ENCODE data around the gene OSBPL10. TPM values are rescaled to one million over a fixed set of nuclear protein-coding genes. Genes with fewer than 3 reads are reported as not detected.
A peak's percentile ranks its signal among the peaks of the same experiment; 100 is the strongest.

Gene OSBPL10
- total and polyA plus RNA-seq, 4 donors: 3.9 to 33.0 (median 13.1) TPM

DNA sequence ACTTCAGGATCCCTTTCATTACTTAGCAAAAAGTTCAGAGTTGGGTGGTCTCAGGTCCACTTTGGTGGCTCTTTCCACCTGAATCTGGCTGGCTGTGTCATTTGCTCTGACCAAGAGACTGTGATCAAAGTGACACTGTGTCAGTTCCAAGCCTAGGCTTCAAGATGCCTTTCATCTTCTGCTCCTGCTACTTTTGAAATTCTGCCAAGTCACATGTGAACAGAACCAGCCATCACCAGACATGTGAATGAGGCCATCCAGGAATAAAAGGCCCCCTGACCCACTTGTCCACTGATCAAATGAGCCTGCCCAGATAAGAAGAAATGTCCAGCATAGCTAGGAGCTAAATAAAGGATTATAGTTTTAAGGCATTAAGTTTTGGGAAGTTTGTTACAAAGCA is 132.2 kb downstream of the OSBPL10 start:
- DNase-seq: peak in 1 of 3 donors; percentile 35
- H3K4me1 ChIP-seq (ENCODE audit: control insufficient read depth in 5 of 5, insufficient read depth in 5 of 5, low read length in 5 of 5): peaks cover 0 to 11% (median 0%) of the 10 kb centered on the region in 5 donors
- no peaks in the 10 kb centered on the region for H3K9me3 ChIP-seq (ENCODE audit: control insufficient read depth in 4 of 4, insufficient read depth in 3 of 4, low read length in 3 of 4)
- TF ChIP-seq, protein P1, sequence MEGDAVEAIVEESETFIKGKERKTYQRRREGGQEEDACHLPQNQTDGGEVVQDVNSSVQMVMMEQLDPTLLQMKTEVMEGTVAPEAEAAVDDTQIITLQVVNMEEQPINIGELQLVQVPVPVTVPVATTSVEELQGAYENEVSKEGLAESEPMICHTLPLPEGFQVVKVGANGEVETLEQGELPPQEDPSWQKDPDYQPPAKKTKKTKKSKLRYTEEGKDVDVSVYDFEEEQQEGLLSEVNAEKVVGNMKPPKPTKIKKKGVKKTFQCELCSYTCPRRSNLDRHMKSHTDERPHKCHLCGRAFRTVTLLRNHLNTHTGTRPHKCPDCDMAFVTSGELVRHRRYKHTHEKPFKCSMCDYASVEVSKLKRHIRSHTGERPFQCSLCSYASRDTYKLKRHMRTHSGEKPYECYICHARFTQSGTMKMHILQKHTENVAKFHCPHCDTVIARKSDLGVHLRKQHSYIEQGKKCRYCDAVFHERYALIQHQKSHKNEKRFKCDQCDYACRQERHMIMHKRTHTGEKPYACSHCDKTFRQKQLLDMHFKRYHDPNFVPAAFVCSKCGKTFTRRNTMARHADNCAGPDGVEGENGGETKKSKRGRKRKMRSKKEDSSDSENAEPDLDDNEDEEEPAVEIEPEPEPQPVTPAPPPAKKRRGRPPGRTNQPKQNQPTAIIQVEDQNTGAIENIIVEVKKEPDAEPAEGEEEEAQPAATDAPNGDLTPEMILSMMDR (IDR thresholded peaks at IDR 0.05; ENCODE audit: control extremely low read depth, extremely low read depth): no peak
- no peak for ATAC-seq (ENCODE audit: insufficient read depth, low FRiP score)
- no peak overlapping the region for H3K27ac ChIP-seq (ENCODE audit: low read depth in 1 of 2, low read length in 1 of 2)
- H3K36me3 ChIP-seq (ENCODE audit: control insufficient read depth in 4 of 4, insufficient read depth in 4 of 4, low read length in 4 of 4): no peaks in the 10 kb centered on the region
- no peak overlapping the region for H3K4me3 ChIP-seq
- H3K27me3 ChIP-seq (ENCODE audit: control insufficient read depth in 3 of 3, insufficient read depth in 3 of 3, low read length in 2 of 3): no peaks in the 10 kb centered on the region
- no peak overlapping the region for H3K9ac ChIP-seq (ENCODE audit: insufficient read depth in 1 of 2, low read length in 2 of 2)

DNA sequence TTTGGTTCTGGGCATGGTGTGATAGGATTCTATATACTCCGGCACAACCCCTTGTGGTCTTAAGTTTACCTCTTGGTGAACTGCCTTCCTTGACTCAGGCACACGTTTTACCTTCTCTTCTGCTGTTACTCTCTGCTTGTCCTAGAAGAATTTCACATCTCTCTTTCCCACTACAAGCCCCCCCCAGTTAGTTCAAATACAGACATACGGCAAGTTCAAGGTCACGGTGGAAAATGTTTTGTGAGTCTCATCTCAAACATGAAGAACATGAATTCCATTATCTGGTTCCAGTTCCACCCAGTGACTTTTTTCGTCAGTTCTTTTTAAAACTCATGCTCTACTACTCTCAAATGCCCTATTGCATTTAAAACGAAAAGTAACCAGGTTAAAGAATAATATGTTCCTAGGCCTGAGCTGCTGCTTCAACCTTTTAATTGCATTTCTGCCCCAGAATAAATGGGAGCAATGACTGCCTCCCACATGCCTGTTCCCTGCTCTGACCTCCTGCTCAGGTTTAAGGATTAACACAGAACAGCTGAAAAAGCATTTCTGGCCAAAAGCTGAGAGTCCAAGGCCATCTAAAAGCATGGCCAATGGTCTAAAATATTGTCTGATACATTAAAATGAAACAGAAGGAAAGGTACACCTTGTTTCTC is 132.8 kb downstream of the OSBPL10 start:
- Histone ChIP-seq H3K4me1 (ENCODE audit: control insufficient read depth in 5 of 5, insufficient read depth in 5 of 5, low read length in 5 of 5) (peaks cover 0 to 11% (median 0%) of the 10 kb centered on the region in 5 donors), H3K4me3 (no peak overlapping the region), H3K27me3 (ENCODE audit: control insufficient read depth in 3 of 3, insufficient read depth in 3 of 3, low read length in 2 of 3) (no peaks in the 10 kb centered on the region), H3K36me3 (ENCODE audit: control insufficient read depth in 4 of 4, insufficient read depth in 4 of 4, low read length in 4 of 4) (no peaks in the 10 kb centered on the region), H3K27ac (ENCODE audit: low read depth in 1 of 2, low read length in 1 of 2) (no peak overlapping the region), H3K9ac (ENCODE audit: insufficient read depth in 1 of 2, low read length in 2 of 2) (no peak overlapping the region), H3K9me3 (ENCODE audit: control insufficient read depth in 4 of 4, insufficient read depth in 3 of 4, low read length in 3 of 4) (no peaks in the 10 kb centered on the region)
- 92 to 95% methylated on average over 6 of the region's 6 CpGs for WGBS, 2 donors
- TF ChIP-seq, protein P1 (IDR thresholded peaks at IDR 0.05; ENCODE audit: control extremely low read depth, extremely low read depth): no peak
- DNase-seq (no peak), ATAC-seq (ENCODE audit: insufficient read depth, low FRiP score) (no peak)

DNA sequence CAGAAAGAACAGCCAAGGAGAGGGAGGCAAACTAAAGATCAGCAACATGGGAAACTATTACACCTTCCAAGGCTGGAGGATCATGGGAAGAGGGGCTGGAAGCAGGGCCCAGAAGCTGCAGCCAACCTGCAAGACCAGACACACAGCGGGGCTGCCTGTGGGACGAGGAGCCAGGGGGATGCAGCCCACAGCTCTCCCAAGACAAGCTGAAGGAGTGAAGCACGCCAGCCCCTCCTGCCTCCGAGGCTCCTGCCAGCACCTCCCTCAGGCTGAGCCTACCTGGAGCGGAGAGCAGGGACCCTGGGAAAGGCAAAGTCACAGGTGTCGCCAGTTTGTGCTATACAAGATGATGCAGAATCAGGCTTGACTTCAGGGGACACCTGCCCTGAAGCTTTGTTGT is 133.3 kb downstream of the OSBPL10 start:
- H3K27me3 ChIP-seq (ENCODE audit: control insufficient read depth in 3 of 3, insufficient read depth in 3 of 3, low read length in 2 of 3): no peaks in the 10 kb centered on the region
- no peaks in the 10 kb centered on the region for H3K9me3 ChIP-seq (ENCODE audit: control insufficient read depth in 4 of 4, insufficient read depth in 3 of 4, low read length in 3 of 4)
- no peak overlapping the region for H3K27ac ChIP-seq (ENCODE audit: low read depth in 1 of 2, low read length in 1 of 2)
- DNase-seq (no peak), ATAC-seq (ENCODE audit: insufficient read depth, low FRiP score) (no peak)
- H3K4me1 ChIP-seq (ENCODE audit: control insufficient read depth in 5 of 5, insufficient read depth in 5 of 5, low read length in 5 of 5): peaks cover 0 to 11% (median 0%) of the 10 kb centered on the region in 5 donors
- no peaks in the 10 kb centered on the region for H3K36me3 ChIP-seq (ENCODE audit: control insufficient read depth in 4 of 4, insufficient read depth in 4 of 4, low read length in 4 of 4)
- no peak overlapping the region for H3K9ac ChIP-seq (ENCODE audit: insufficient read depth in 1 of 2, low read length in 2 of 2)
- TF ChIP-seq, protein P1 (IDR thresholded peaks at IDR 0.05; ENCODE audit: control extremely low read depth, extremely low read depth): no peak
- H3K4me3 ChIP-seq: no peak overlapping the region
- 93 to 99% methylated on average over 6 of the region's 6 CpGs for WGBS, 2 donors

DNA sequence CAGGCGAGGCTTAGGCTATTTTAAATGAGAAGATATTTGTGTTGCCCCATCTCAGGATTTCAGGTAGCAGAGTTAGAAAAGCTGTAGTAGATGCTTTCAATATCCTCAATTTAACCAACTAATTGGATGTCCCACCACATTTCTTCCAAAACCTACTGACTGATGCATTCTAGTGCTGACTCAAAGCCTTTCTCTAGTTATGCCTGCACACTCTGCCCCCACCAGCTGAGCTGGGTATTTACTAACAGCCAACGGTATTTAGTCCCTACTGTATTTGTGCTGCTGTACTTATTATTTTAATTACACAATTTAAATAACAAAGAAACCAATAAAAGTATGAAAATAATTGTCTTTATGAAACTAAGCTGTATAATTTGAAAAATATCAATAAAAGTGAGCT is 139.5 kb downstream of the OSBPL10 start:
- ATAC-seq (ENCODE audit: insufficient read depth, low FRiP score) (no peak), DNase-seq (no peak)
- WGBS, 2 donors: 90 to 93% methylated on average over 2 of the region's 2 CpGs
- peaks cover 0 to 5% (median 0%) of the 10 kb centered on the region in 5 donors for H3K4me1 ChIP-seq (ENCODE audit: control insufficient read depth in 5 of 5, insufficient read depth in 5 of 5, low read length in 5 of 5)
- H3K27ac ChIP-seq (ENCODE audit: low read depth in 1 of 2, low read length in 1 of 2): no peak overlapping the region
- no peak overlapping the region for H3K4me3 ChIP-seq
- no peaks in the 10 kb centered on the region for H3K36me3 ChIP-seq (ENCODE audit: control insufficient read depth in 4 of 4, insufficient read depth in 4 of 4, low read length in 4 of 4)
- no peaks in the 10 kb centered on the region for H3K27me3 ChIP-seq (ENCODE audit: control insufficient read depth in 3 of 3, insufficient read depth in 3 of 3, low read length in 2 of 3)
- H3K9ac ChIP-seq (ENCODE audit: insufficient read depth in 1 of 2, low read length in 2 of 2): no peak overlapping the region
- no peaks in the 10 kb centered on the region for H3K9me3 ChIP-seq (ENCODE audit: control insufficient read depth in 4 of 4, insufficient read depth in 3 of 4, low read length in 3 of 4)
- TF ChIP-seq, protein P1 (IDR thresholded peaks at IDR 0.05; ENCODE audit: control extremely low read depth, extremely low read depth): no peak
